ENCODE results near the gene RAB40AL. TPM values are rescaled to one million over a fixed set of nuclear protein-coding genes. Genes with fewer than 3 reads are reported as not detected.
"Not testable (repeated sequence)": the region's sequence is repeated elsewhere in the genome, so short reads cannot be mapped to it uniquely, and the experiment has no call there.

Gene RAB40AL
- total RNA-seq (2021) (0.20 TPM in 1 of 3 replicates, not detected in the others), Bru-seq, nascent RNA (percentile 46 among the genes with signal in this experiment)
- long read RNA-seq, experiment 1, result 0 reads
- long read RNA-seq, experiment 2, result 0 reads
- long read RNA-seq, experiment 3, result 0 reads

GRCh38 chrX:102936972-102937371 is at the start of gene RAB40AL:
TSS of gene RAB40AL (plus strand) at chrX:102937272. CDS start at chrX:102937319, 47 bp downstream.
- H3K36me3 Mint-ChIP-seq; H3K9me3 Mint-ChIP-seq; H3K4me1 Mint-ChIP-seq; H3K27ac Mint-ChIP-seq; ATAC-seq; H3K27me3 Mint-ChIP-seq (ENCODE audit: low read depth); CTCF ChIA-PET; H3K4me3 Mint-ChIP-seq; POLR2A ChIA-PET; DNase-seq (ENCODE audit: low spot score): not testable (repeated sequence)

DNA sequence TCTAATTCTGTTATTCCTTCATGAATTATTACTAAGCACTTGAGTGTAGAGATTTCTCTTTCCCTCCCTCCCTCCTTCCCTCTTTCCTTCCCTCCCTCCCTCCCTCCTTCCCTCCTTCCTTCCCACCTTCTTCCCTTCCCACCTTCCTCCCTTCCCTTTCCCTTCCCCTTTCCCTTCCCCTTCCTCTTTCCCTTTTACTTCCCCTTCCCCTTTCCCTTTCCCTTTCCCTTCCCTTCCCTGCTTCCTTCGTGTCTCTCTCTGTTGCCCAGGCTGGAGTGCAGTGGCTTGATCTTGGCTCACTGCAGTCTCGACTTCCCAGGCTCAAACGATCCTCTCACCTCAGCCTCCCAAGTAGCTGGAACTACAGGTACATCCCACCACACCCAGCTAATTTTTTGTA is 49.4 kb upstream of the RAB40AL start:
- Mint-ChIP-seq H3K27ac (no peak overlapping the region), H3K4me3 (no peak overlapping the region), H3K27me3 (ENCODE audit: low read depth) (no peaks in the 10 kb centered on the region), H3K36me3 (no peaks in the 10 kb centered on the region), H3K4me1 (no peaks in the 10 kb centered on the region), H3K9me3 (no peaks in the 10 kb centered on the region)
- ChIA-PET POLR2A (no interaction called here), CTCF (interaction anchor here (1.0 kb wide), 1 partner anchor 24 kb away, joined by 3 read pairs; no protein-coding TSS in a partner anchor)
- TF ChIP-seq ETV6 (CRISPR knock-in tag; IDR thresholded peaks at IDR 0.05) (no peak), KAT7 (CRISPR knock-in tag; IDR thresholded peaks at IDR 0.05; ENCODE audit: borderline replicate concordance) (no peak), TEAD4 (CRISPR knock-in tag; IDR thresholded peaks at IDR 0.05) (no peak), NFE2L1 (CRISPR knock-in tag; IDR thresholded peaks at IDR 0.05) (no peak), ELF4 (CRISPR knock-in tag; IDR thresholded peaks at IDR 0.05; ENCODE audit: low read depth) (no peak), NFYB (CRISPR knock-in tag; conservative IDR thresholded peaks at IDR 0.05; ENCODE audit: low read depth) (no peak), FOXK1 (CRISPR knock-in tag; IDR thresholded peaks at IDR 0.05) (no peak), CTCF (IDR thresholded peaks at IDR 0.05) (no peak), ZNF121 (CRISPR knock-in tag; IDR thresholded peaks at IDR 0.05) (no peak), ZNF423 (CRISPR knock-in tag; IDR thresholded peaks at IDR 0.05) (no peak), PRRX2 (CRISPR knock-in tag; IDR thresholded peaks at IDR 0.05) (no peak), CREB1 (CRISPR knock-in tag; IDR thresholded peaks at IDR 0.05) (no peak), TCF7 (CRISPR knock-in tag; IDR thresholded peaks at IDR 0.05; ENCODE audit: low read depth) (no peak), NR2C2 (CRISPR knock-in tag; IDR thresholded peaks at IDR 0.05) (no peak), NR3C1 (CRISPR knock-in tag; conservative IDR thresholded peaks at IDR 0.05; ENCODE audit: low read depth) (no peak), ZNF396 (CRISPR knock-in tag; IDR thresholded peaks at IDR 0.05; ENCODE audit: borderline replicate concordance) (no peak), GRHL2 (CRISPR knock-in tag; IDR thresholded peaks at IDR 0.05; ENCODE audit: insufficient replicate concordance, severe bottlenecking) (no peak), ZNF512 (CRISPR knock-in tag; IDR thresholded peaks at IDR 0.05; ENCODE audit: borderline replicate concordance) (no peak)
- TF ChIP-seq, protein P1, sequence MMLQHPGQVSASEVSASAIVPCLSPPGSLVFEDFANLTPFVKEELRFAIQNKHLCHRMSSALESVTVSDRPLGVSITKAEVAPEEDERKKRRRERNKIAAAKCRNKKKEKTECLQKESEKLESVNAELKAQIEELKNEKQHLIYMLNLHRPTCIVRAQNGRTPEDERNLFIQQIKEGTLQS (CRISPR knock-in tag; conservative IDR thresholded peaks at IDR 0.05), result no peak
- TF ChIP-seq, protein P2, sequence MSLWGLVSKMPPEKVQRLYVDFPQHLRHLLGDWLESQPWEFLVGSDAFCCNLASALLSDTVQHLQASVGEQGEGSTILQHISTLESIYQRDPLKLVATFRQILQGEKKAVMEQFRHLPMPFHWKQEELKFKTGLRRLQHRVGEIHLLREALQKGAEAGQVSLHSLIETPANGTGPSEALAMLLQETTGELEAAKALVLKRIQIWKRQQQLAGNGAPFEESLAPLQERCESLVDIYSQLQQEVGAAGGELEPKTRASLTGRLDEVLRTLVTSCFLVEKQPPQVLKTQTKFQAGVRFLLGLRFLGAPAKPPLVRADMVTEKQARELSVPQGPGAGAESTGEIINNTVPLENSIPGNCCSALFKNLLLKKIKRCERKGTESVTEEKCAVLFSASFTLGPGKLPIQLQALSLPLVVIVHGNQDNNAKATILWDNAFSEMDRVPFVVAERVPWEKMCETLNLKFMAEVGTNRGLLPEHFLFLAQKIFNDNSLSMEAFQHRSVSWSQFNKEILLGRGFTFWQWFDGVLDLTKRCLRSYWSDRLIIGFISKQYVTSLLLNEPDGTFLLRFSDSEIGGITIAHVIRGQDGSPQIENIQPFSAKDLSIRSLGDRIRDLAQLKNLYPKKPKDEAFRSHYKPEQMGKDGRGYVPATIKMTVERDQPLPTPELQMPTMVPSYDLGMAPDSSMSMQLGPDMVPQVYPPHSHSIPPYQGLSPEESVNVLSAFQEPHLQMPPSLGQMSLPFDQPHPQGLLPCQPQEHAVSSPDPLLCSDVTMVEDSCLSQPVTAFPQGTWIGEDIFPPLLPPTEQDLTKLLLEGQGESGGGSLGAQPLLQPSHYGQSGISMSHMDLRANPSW (CRISPR knock-in tag; conservative IDR thresholded peaks at IDR 0.05; ENCODE audit: low read depth), result no peak
- no peak for ATAC-seq
- DNase-seq (ENCODE audit: low spot score), result no peak

All from WTC11 (cell line).